Measurements from ENCODE around the gene C1orf116. TPM values are rescaled to one million over a fixed set of nuclear protein-coding genes. Genes with fewer than 3 reads are reported as not detected.

C1orf116 gene
- total and polyA plus RNA-seq, 8 donors = 17.1 to 91.7 (median 41.3) TPM

GRCh38 chr1:207034208-207034607 is 1.7 kb upstream of the C1orf116 start:
- TF ChIP-seq POLR2AphosphoS5 (IDR thresholded peaks at IDR 0.05) = peak in 2 of 3 donors; percentile 21 to 27
- TF ChIP-seq POLR2A (IDR thresholded peaks at IDR 0.05) = no peak
- Histone ChIP-seq H3K9me3 (no peaks in the 10 kb centered on the region), H3K36me3 (no peaks in the 10 kb centered on the region), H3K4me1 (peaks cover under 1 to 12% (median 8%) of the 10 kb centered on the region in 4 donors), H3K4me3 (no peak overlapping the region), H3K27me3 (no peaks in the 10 kb centered on the region), H3K27ac (peak overlapping the region in 4 of 5 donors; percentile 17 to 95 (median 90))
- intact Hi-C loops (cut with DNase I; ENCODE audit: low total_unique reads) = no loop called here
- WGBS, 5 donors = 30 to 62% (median 50%) methylated on average over 1 of the region's 1 CpG
- DNase-seq = peak in 1 of 2 donors; percentile 46

GRCh38 chr1:207033302-207033701 is 746 bp upstream of the C1orf116 start:
- Histone ChIP-seq H3K27ac (peak overlapping the region; percentile 88 to 96 (median 91)), H3K9me3 (no peaks in the 10 kb centered on the region), H3K4me1 (peaks cover 0 to 16% (median 12%) of the 10 kb centered on the region in 4 donors), H3K4me3 (no peak overlapping the region), H3K27me3 (no peaks in the 10 kb centered on the region), H3K36me3 (no peaks in the 10 kb centered on the region)
- DNase-seq = no peak
- WGBS, 5 donors = 37 to 55% (median 43%) methylated on average over 2 of the region's 2 CpGs
- intact Hi-C loops (cut with DNase I; ENCODE audit: low total_unique reads) = no loop called here
- TF ChIP-seq POLR2A (IDR thresholded peaks at IDR 0.05) = no peak
- no peak for TF ChIP-seq POLR2AphosphoS5 (IDR thresholded peaks at IDR 0.05)
- TF ChIP-seq CTCF (IDR thresholded peaks at IDR 0.05) = no peak
- no peak for TF ChIP-seq EP300 (IDR thresholded peaks at IDR 0.05)

GRCh38 chr1:207031632-207032264 is 808 bp downstream of the C1orf116 start:
- peak; percentile 60 to 87 for DNase-seq
- Histone ChIP-seq H3K36me3 (no peaks in the 10 kb centered on the region), H3K27ac (peak overlapping the region; percentile 87 to 95 (median 90)), H3K27me3 (no peaks in the 10 kb centered on the region), H3K9me3 (no peaks in the 10 kb centered on the region), H3K4me1 (peaks cover 5 to 23% (median 14%) of the 10 kb centered on the region in 4 donors), H3K4me3 (peak overlapping the region; percentile 36 to 46 (median 42))
- 29 to 61% (median 36%) methylated on average over 7 of the region's 7 CpGs for WGBS, 5 donors
- intact Hi-C loops (cut with DNase I; ENCODE audit: low total_unique reads) = no loop called here
- TF ChIP-seq POLR2AphosphoS5 (IDR thresholded peaks at IDR 0.05) = peak in 2 of 3 donors; percentile 42 to 74
- no peak for TF ChIP-seq CTCF (IDR thresholded peaks at IDR 0.05)
- peak in 1 of 4 donors; percentile 9 for TF ChIP-seq POLR2A (IDR thresholded peaks at IDR 0.05)

DNA sequence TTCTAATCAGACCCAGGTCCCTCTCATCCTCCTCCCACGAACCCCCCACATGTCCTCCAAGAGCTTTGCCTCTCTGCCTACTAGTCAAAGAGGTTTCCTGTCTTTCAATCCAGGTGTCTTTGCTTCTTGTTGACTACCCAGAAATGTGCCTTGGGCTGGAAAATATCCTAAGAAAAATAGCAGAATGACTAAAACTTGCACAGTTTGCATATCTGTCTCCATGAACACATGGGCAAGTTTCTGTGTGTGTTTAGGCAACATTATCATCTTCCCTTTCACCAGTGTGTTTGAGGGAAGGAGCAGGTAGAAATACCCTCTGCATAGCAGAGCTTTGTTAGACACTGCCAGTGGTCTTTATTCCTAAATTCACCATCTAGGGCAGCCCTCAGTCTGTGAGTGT is 1.5 kb downstream of the C1orf116 start:
- intact Hi-C loops (cut with DNase I; ENCODE audit: low total_unique reads) = no loop called here
- DNase-seq = no peak
- H3K9me3 ChIP-seq = no peaks in the 10 kb centered on the region
- H3K27ac ChIP-seq = peak overlapping the region; percentile 87 to 95 (median 90)
- peaks cover 13 to 30% (median 19%) of the 10 kb centered on the region in 4 donors for H3K4me1 ChIP-seq
- TF ChIP-seq POLR2AphosphoS5 (IDR thresholded peaks at IDR 0.05) = no peak
- no peak for TF ChIP-seq EP300 (IDR thresholded peaks at IDR 0.05)
- TF ChIP-seq POLR2A (IDR thresholded peaks at IDR 0.05) = no peak
- no peak for TF ChIP-seq CTCF (IDR thresholded peaks at IDR 0.05)
- H3K36me3 ChIP-seq = no peaks in the 10 kb centered on the region
- peak overlapping the region; percentile 36 to 46 (median 42) for H3K4me3 ChIP-seq
- WGBS, 5 donors = 23 to 42% (median 38%) methylated on average over 1 of the region's 1 CpG
- H3K27me3 ChIP-seq = no peaks in the 10 kb centered on the region

DNA sequence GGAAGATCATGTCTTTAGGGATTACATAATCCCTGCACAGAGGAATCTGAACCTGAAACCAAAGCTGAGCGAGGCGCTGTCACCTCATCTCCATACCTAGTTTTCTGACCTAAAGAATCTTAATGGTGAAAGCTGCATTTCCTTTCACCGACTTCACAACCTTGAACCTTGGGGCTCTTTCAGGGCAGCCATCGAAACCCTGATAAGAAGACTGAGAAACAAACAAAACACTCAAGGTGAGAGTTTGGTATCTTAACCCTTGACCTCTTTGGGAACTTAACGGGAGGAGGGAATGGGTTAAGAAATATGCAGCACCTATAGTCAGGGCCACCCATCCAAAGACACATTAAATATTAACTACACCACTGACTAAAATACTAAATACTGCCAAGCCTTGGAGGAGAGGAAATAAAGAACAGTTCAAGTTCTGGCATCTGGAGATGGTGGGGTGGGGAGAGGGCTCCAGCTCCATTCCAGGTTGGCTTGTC is 2.0 kb downstream of the C1orf116 start:
- Histone ChIP-seq H3K4me3 (peak overlapping the region; percentile 10 to 46 (median 42)), H3K4me1 (peaks cover 17 to 35% (median 22%) of the 10 kb centered on the region in 4 donors), H3K27ac (peak overlapping the region; percentile 87 to 95 (median 90)), H3K27me3 (no peaks in the 10 kb centered on the region), H3K36me3 (no peaks in the 10 kb centered on the region), H3K9me3 (no peaks in the 10 kb centered on the region)
- intact Hi-C loops (cut with DNase I; ENCODE audit: low total_unique reads) = no loop called here
- DNase-seq = peak in 1 of 2 donors; percentile 84
- 28 to 46% (median 45%) methylated on average over 5 of the region's 5 CpGs for WGBS, 5 donors
- TF ChIP-seq POLR2A (IDR thresholded peaks at IDR 0.05) = peak in 2 of 4 donors; percentile 28
- no peak for TF ChIP-seq CTCF (IDR thresholded peaks at IDR 0.05)
- TF ChIP-seq EP300 (IDR thresholded peaks at IDR 0.05) = no peak
- peak in 2 of 3 donors; percentile 54 to 58 for TF ChIP-seq POLR2AphosphoS5 (IDR thresholded peaks at IDR 0.05)

All from stomach (tissue), 9 donors.